ENCODE data around the gene ZNF335. TPM values are rescaled to one million over a fixed set of nuclear protein-coding genes. Genes with fewer than 3 reads are reported as not detected.
"Not testable (repeated sequence)": the region's sequence is repeated elsewhere in the genome, so short reads cannot be mapped to it uniquely, and the experiment has no call there.

ZNF335 gene
- total RNA-seq, 1 donor from 2014 or later: 8.9 TPM

DNA sequence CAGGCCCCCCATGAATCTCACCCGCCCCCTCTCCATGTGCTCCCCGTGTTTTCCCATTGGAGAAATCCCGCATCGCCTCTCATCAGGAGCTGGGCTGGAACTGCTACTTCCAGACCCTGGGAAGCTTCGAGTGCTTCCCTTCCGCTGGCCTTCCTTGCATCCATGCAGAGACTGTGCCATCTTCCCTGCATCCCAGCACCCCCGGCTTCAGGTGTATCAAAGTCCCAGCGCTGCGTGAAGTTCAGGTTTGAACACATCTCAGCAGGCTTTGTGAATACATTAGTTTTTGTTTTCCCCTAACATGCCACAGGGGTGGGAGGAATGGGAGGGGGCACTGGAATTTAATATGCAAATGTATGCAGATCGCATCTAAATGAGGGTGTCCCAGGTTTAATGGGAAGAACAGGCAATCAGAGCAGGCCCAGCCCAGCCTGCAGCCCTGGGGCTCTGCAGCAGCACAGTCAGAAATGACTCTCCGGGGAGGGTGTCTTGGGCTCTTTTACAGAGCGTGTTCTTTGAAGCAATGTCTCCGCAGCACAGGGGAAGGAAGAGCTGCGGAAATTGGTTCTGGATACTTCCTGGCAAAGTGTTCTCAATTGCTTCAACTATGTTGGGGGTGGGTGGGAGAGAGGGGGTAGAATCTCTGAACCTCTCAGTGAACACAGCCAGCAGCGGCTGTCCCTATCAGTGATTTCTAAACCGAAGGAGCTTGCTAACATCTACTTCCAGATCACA is 28.4 kb upstream of the ZNF335 start:
- DNase-seq (ENCODE audit: low read depth in 2 of 2): no peak

GRCh38 chr20:45999557-46000261 is 27.7 kb upstream of the ZNF335 start:
- no peak for DNase-seq (ENCODE audit: low read depth in 2 of 2)

DNA sequence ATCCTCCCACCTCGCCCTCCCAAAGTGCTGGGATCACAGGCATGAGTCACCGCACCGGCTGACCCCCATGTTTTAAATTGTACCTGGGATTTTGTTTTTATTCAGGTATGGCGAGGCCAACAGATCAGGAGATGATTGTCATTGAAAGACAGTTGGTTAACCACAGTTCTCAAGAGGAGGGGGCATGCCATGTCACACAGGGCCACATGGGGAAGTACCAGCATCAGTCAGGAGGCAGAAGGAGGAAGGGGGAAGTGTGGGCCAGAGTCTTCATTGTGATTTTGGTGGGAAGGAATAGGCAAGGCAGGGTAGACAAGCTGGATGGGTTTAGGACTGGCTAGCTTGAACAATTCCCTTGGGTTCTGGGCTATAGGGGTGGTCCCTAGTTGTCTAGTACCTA is 26.8 kb upstream of the ZNF335 start:
- DNase-seq (ENCODE audit: low read depth in 2 of 2): no peak

DNA sequence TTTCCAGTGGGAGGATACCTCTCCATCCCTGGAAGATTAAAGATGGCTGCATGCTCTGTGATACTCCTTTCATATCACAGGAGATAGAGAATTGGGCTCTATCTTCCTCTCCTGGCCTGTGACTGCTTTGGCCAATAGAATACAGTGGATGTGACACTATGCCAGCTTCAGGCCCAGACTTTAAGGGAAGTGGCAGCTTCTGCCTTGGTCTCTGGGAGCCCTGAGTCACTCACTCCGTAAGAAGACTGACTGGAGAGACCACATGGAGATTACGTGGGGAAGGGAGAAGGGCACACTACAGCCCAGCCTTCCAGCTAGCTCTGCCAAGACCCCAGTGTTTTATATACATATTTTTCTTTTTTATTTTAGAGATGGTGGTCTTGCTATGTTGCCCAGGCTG is 26.3 kb upstream of the ZNF335 start:
- DNase-seq (ENCODE audit: low read depth in 2 of 2): no peak

- no peak for DNase-seq (ENCODE audit: low read depth in 2 of 2)
These were observed 25.2 kb upstream of the ZNF335 start for GRCh38 chr20:45997187-45997586.

- DNase-seq (ENCODE audit: low read depth in 2 of 2): not testable (repeated sequence)
These were observed 23.6 kb upstream of the ZNF335 start for GRCh38 chr20:45995495-45996097.

- DNase-seq (ENCODE audit: low read depth in 2 of 2): no peak
These were observed 22.9 kb upstream of the ZNF335 start for GRCh38 chr20:45994761-45995493.

DNA sequence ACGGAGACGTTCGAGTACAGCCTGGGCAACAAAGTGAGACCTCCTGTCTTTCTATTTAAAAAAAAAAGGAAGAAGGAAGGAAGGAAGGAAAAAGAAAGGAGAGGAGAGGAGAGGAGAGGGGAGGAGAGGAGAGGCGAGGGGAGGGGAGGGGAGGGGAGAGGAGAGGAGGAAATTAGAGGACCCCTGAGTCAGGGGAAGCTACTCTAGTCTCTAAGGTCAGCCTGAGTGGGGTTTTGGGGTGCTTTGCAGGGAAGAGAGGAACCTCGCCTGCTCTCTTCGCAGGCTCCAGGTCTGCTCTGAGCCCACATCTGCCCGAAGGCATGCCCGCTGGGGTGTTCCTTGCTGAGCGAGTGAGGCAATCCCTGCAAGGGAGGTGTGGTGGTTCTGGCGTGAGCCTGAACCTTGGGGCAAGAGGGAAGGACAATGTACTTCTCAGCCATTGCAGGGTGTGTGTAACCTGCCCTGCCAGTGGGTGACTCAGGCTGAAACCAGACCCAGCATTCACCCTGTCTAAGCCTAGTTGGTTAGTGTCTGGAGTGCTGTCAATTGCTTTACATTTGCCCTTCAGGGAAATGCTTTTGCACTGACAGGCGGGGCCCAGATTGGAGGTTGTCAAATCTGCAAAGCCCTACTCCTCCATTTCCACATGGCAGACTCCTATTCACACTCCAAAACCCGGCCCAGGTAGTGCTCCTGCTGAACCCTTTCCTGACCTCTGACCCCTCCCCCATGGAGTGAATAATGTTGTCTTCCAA is 21.4 kb upstream of the ZNF335 start:
- no peak for DNase-seq (ENCODE audit: low read depth in 2 of 2)

- no peak for DNase-seq (ENCODE audit: low read depth in 2 of 2)
These were observed 19.6 kb upstream of the ZNF335 start for GRCh38 chr20:45991616-45992015.

GRCh38 chr20:45988830-45989229 is 16.8 kb upstream of the ZNF335 start:
- DNase-seq (ENCODE audit: low read depth in 2 of 2): not testable (repeated sequence)

GRCh38 chr20:45987108-45987780 is 15.2 kb upstream of the ZNF335 start:
- DNase-seq (ENCODE audit: low read depth in 2 of 2): peak; percentile 69 to 72

- DNase-seq (ENCODE audit: low read depth in 2 of 2): peak in 1 of 2 donors; percentile 10
These were observed 13.6 kb upstream of the ZNF335 start for GRCh38 chr20:45985573-45985972.

DNA sequence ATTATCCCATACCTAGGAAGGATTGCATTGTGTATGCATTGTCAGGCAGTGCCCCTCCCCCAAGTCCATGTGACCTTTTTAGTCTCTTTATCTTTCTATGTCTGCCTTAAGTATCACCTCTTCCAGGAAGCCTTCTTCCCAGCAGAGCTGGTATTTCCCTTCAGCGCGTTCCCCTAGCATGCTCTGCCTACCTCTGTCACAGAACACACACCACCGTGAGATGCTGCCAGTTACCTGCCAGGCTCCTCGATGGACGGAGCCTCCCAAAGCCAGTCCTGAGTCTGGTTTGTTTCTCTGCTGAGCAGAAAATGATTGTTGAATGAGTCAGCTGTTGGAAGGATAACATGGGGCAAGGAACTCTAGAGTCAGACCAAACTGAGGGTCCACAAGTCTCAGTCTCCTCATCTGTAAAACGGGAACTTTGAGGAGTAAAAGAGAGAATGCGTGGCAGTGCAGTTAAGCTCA is 11.3 kb upstream of the ZNF335 start:
- DNase-seq (ENCODE audit: low read depth in 2 of 2): no peak

DNA sequence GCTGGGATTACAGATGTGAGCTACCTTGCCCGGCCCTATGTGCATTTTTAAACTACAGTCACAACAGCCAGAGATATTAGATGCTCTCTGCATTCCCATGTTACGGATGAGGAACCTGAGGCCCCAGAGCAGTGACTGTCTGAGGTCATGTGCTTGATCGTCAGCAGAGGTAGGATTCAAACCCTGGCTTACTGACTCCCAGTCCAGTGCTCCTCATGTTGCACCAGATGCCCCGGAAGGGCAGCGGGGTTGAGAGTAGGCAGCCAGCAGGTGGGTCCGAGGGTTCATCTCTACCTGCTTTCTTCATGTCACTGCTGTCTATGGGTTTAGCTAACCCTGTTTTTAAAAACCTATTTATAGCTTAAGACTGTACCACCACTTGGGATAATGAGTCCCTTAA is 9.3 kb upstream of the ZNF335 start:
- DNase-seq (ENCODE audit: low read depth in 2 of 2): no peak

- no peak for DNase-seq (ENCODE audit: low read depth in 2 of 2)
These were observed 4.1 kb upstream of the ZNF335 start for GRCh38 chr20:45976086-45976485.

DNA sequence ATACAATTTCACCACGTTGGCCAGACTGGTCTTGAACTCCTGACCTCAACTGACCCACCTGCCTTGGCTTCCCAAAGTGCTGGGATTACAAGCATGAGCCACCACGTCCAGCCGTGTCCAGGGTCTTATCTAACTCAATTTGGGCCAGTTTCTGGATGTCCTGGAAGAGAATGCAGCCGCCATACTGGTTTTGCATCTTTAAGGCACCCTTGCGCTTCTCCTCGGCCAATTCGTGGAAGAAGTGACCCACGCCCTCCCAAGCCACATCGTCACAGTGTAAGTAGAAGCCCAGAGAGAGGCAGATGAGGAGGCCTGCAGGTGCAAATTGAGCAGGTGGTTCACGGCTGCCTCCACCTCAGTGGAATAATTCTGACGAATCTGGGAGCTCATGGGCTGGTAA is 3.7 kb upstream of the ZNF335 start:
- DNase-seq (ENCODE audit: low read depth in 2 of 2): no peak

- DNase-seq (ENCODE audit: low read depth in 2 of 2): no peak
These were observed 3.0 kb upstream of the ZNF335 start for GRCh38 chr20:45974896-45975565.

DNA sequence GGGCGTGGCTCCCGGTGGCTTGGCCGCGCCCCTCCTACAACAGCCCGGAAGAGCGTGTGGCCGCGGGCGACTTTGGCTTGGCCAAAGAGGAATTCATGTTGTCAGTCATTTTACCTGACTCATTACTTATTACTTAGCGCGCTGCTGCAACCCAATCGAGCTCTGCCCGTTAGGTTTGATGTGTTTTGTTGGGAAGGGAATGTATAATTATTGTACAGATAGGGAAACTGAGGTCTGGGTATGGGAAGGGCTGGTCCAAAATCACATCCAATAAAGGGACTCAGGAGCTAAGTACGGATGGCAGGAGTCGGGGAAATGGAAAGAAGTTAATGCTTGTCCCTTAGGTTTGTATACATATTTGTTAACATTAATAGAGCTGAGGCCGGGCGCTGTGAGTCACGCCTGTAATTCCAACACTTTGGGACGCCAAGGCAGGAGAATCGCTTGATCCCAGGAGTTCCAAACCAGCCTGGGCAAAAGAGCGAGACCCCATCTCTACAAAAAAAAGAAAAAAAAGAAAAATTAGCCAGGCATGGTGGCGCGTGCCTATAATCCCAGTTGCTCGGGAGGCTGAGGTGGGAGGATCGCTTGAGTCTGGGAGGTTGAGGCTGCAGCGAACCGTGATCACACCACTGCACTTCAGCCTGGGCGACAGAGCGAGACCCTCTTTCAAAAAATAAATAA is 639 bp upstream of the ZNF335 start:
- DNase-seq (ENCODE audit: low read depth in 2 of 2): no peak

GRCh38 chr20:45971425-45971674 is 653 bp downstream of the ZNF335 start:
- DNase-seq (ENCODE audit: low read depth in 2 of 2): no peak
